Suprapubic skin (tissue), 4 donors: ENCODE measurements around the gene MAK. TPM values are rescaled to one million over a fixed set of nuclear protein-coding genes. Genes with fewer than 3 reads are reported as not detected.
"Not testable (repeated sequence)": the region's sequence is repeated elsewhere in the genome, so short reads cannot be mapped to it uniquely, and the experiment has no call there.

Source experiments
- DNase-seq, 2 donors: peaks; one replicate each; pipeline ENCODE4 v3.0.0-alpha.2; 2019; ENCODE audit warnings: low spot score in 2 of 2
- H3K27ac ChIP-seq: fragments of 200-600 bp; sonication (generic); one replicate; pipeline ENCODE4 v1.5.1; 2019
- H3K27me3 ChIP-seq: fragments of 200-600 bp; sonication (generic); one replicate; pipeline ENCODE4 v1.5.1; 2019
- H3K36me3 ChIP-seq: fragments of 200-600 bp; sonication (generic); one replicate; pipeline ENCODE4 v1.5.1; 2019
- H3K4me1 ChIP-seq: fragments of 200-600 bp; sonication (generic); one replicate; pipeline ENCODE4 v1.5.1; 2019
- H3K4me3 ChIP-seq: fragments of 200-600 bp; sonication (generic); one replicate; pipeline ENCODE4 v1.5.1; 2019; ENCODE audit warnings: mild to moderate bottlenecking
- H3K9me3 ChIP-seq: fragments of 200-600 bp; sonication (generic); one replicate; pipeline ENCODE4 v1.5.1; 2019
- EP300 ChIP-seq: sonication (generic); formaldehyde crosslinking; IDR thresholded peaks from one replicate; pipeline ENCODE4 v1.6.1; 2017; ENCODE audit warnings: antibody characterized with exemption
- POLR2A ChIP-seq, 2 donors: fragments of 450-650 bp; IDR thresholded peaks; one replicate each; pipeline ENCODE4 v1.6.1; 2017; ENCODE audit warnings: antibody characterized with exemption in 2 of 2, mild to moderate bottlenecking in 2 of 2, moderate library complexity in 2 of 2
- POLR2AphosphoS5 ChIP-seq, 3 donors: sonication (generic); formaldehyde crosslinking; IDR thresholded peaks; one replicate each; pipeline ENCODE4 v1.6.1; 2017; ENCODE audit warnings: antibody characterized with exemption in 3 of 3
- WGBS: methylation state at CpG from one replicate; pipeline ENCODE4 v1.1.5; 2018; 5-methylcytosine and 5-hydroxymethylcytosine counted together
- total RNA-seq, 4 donors: library from RNA; depleted of rRNA; stranded (reverse); fragments of >200 nt; gene quantifications; one replicate each; pipeline ENCODE4 v1.1.0, GENCODE V29; 2016
- TF ChIP-seq, protein P1 (sequence below), 2 donors: fragments of 200-600 bp in 1 of 2; fragments of 450-650 bp in 1 of 2; sonication (generic) in 1 of 2; IDR thresholded peaks; one replicate each; pipeline ENCODE4 v1.5.1; 2016 to 2019; ENCODE audit warnings: antibody characterized with exemption in 2 of 2, mild to moderate bottlenecking in 1 of 2, moderate library complexity in 1 of 2

Gene MAK
- total RNA-seq, 4 donors from 2014 or later = 0.26 to 0.49 TPM; not detected in 2

DNA sequence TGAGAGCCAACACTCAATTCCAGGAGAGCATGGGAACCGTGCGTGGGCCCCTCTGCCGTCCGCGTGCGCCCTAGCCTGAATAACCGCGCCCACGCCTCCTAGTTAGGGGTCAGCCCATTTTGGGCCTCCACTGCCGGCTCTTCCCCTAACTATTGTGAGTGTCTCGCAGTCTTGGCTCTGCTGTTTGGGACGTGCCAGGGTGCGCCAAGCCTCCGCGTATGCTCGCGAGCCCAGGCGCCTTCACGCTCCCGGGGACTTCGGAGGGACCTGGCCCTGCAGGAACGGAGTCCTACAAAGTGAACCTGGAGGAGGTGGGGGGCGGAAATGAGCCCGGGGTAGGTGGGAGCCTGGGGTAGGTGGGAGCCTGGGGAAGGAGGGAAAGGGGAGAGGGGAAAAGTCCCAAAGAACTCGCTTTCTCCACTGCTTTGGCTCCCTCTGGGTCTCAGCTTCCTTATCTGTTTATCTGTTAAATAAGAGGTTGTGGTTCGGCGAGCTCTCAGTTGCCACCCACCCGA, 44.4 kb upstream of the MAK start:
- Histone ChIP-seq H3K4me1 (peaks cover 41% of the 10 kb centered on the region), H3K27me3 (peaks cover 82% of the 10 kb centered on the region)
- no peak for DNase-seq

GRCh38 chr6:10882253-10882630, 43.9 kb upstream of the MAK start:
- 27% methylated on average over 14 of the region's 14 CpGs for WGBS
- Histone ChIP-seq H3K4me3 (peak overlapping the region; percentile 7), H3K4me1 (peaks cover 37% of the 10 kb centered on the region), H3K27me3 (peaks cover 77% of the 10 kb centered on the region)
- DNase-seq, H3K27ac ChIP-seq, H3K9me3 ChIP-seq, H3K36me3 ChIP-seq: not testable (repeated sequence)

More for the DNA sequence above, 44.4 kb upstream of the MAK start:
- Histone ChIP-seq H3K36me3 (no peaks in the 10 kb centered on the region), H3K9me3 (no peaks in the 10 kb centered on the region), H3K4me3 (peak overlapping the region; percentile 7), H3K27ac (no peak overlapping the region)
- 12% methylated on average over 10 of the region's 28 CpGs for WGBS
- TF ChIP-seq POLR2AphosphoS5 (IDR thresholded peaks at IDR 0.05) = no peak
- no peak for TF ChIP-seq EP300
- no peak for TF ChIP-seq POLR2A (IDR thresholded peaks at IDR 0.05)
- TF ChIP-seq, protein P1, sequence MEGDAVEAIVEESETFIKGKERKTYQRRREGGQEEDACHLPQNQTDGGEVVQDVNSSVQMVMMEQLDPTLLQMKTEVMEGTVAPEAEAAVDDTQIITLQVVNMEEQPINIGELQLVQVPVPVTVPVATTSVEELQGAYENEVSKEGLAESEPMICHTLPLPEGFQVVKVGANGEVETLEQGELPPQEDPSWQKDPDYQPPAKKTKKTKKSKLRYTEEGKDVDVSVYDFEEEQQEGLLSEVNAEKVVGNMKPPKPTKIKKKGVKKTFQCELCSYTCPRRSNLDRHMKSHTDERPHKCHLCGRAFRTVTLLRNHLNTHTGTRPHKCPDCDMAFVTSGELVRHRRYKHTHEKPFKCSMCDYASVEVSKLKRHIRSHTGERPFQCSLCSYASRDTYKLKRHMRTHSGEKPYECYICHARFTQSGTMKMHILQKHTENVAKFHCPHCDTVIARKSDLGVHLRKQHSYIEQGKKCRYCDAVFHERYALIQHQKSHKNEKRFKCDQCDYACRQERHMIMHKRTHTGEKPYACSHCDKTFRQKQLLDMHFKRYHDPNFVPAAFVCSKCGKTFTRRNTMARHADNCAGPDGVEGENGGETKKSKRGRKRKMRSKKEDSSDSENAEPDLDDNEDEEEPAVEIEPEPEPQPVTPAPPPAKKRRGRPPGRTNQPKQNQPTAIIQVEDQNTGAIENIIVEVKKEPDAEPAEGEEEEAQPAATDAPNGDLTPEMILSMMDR (IDR thresholded peaks at IDR 0.05) = no peak

GRCh38 chr6:10880366-10880765, 42.0 kb upstream of the MAK start:
- Histone ChIP-seq H3K4me3 (no peak overlapping the region), H3K27ac (no peak overlapping the region), H3K9me3 (no peaks in the 10 kb centered on the region), H3K36me3 (no peaks in the 10 kb centered on the region), H3K27me3 (peaks cover 58% of the 10 kb centered on the region), H3K4me1 (peaks cover 26% of the 10 kb centered on the region)
- WGBS = 100% methylated on average over 2 of the region's 2 CpGs
- no peak for TF ChIP-seq POLR2A (IDR thresholded peaks at IDR 0.05)
- TF ChIP-seq POLR2AphosphoS5 (IDR thresholded peaks at IDR 0.05) = no peak
- no peak for DNase-seq

- DNase-seq = no peak
- Histone ChIP-seq H3K27me3 (peaks cover 33% of the 10 kb centered on the region), H3K9me3 (no peaks in the 10 kb centered on the region), H3K4me1 (peaks cover 13% of the 10 kb centered on the region), H3K4me3 (no peak overlapping the region), H3K36me3 (no peaks in the 10 kb centered on the region), H3K27ac (no peak overlapping the region)
- WGBS = 100% methylated on average over 1 of the region's 1 CpG
- TF ChIP-seq, protein P1 (IDR thresholded peaks at IDR 0.05) = no peak
- TF ChIP-seq POLR2AphosphoS5 (IDR thresholded peaks at IDR 0.05) (no peak), EP300 (no peak), POLR2A (IDR thresholded peaks at IDR 0.05) (no peak)
These were observed 39.5 kb upstream of the MAK start for GRCh38 chr6:10877871-10878270.

DNA sequence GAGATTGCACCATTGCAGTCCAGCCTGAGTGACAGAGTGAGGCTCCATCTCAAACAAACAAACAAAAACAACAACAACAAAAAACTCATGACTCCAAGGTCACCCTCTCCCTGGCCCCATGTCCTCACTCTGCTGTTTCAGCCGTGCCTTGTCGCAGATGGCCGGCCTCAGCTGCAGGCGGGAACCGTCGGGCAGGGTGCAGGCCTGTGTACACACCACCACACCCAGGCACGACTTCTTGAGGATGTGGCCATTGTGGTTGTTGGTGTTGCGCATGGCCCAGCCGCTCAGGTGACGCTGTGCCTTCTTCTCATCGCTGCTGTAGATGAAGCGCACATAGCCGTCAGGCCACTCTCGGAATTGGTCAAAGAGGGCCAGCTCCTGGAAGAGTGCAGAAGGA, 38.7 kb upstream of the MAK start:
- Histone ChIP-seq H3K27ac (no peak overlapping the region), H3K4me3 (no peak overlapping the region), H3K4me1 (peaks cover 5% of the 10 kb centered on the region), H3K9me3 (no peaks in the 10 kb centered on the region), H3K27me3 (peaks cover 25% of the 10 kb centered on the region), H3K36me3 (no peaks in the 10 kb centered on the region)
- 96% methylated on average over 7 of the region's 14 CpGs for WGBS
- DNase-seq = no peak
- TF ChIP-seq, protein P1 (IDR thresholded peaks at IDR 0.05) = no peak
- no peak for TF ChIP-seq EP300
- TF ChIP-seq POLR2AphosphoS5 (IDR thresholded peaks at IDR 0.05) = no peak
- no peak for TF ChIP-seq POLR2A (IDR thresholded peaks at IDR 0.05)

DNA sequence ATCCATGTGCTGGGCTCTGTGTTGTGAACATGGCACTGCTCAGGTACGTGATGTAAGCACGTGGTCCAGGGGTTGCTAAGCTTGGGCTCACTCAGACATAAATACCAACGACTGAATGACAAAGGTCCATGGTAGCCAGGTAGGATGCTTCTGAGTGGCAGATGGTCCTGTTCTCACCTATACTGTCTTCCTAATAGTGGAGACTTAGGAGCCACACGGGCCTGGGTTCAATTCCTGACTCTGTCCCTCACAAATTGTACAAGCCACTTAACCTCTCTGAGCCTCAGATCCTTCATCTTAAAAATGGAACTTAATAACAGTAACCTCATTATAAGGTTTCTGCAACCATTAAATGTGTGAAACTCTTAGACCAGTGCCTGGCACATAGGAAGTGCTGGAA, 36.7 kb upstream of the MAK start:
- Histone ChIP-seq H3K4me3 (no peak overlapping the region), H3K4me1 (no peaks in the 10 kb centered on the region), H3K27ac (no peak overlapping the region), H3K36me3 (no peaks in the 10 kb centered on the region), H3K9me3 (no peaks in the 10 kb centered on the region), H3K27me3 (peaks cover 5% of the 10 kb centered on the region)
- 93% methylated on average over 4 of the region's 4 CpGs for WGBS
- TF ChIP-seq, protein P1 (IDR thresholded peaks at IDR 0.05) = no peak
- no peak for TF ChIP-seq EP300
- TF ChIP-seq POLR2A (IDR thresholded peaks at IDR 0.05) = no peak
- no peak for TF ChIP-seq POLR2AphosphoS5 (IDR thresholded peaks at IDR 0.05)
- no peak for DNase-seq
